ENCODE data around the gene ABCB11. TPM values are rescaled to one million over a fixed set of nuclear protein-coding genes. Genes with fewer than 3 reads are reported as not detected.

ABCB11 gene
- total RNA-seq, 4 donors from 2014 or later = 0.29 TPM; not detected in 3

DNA sequence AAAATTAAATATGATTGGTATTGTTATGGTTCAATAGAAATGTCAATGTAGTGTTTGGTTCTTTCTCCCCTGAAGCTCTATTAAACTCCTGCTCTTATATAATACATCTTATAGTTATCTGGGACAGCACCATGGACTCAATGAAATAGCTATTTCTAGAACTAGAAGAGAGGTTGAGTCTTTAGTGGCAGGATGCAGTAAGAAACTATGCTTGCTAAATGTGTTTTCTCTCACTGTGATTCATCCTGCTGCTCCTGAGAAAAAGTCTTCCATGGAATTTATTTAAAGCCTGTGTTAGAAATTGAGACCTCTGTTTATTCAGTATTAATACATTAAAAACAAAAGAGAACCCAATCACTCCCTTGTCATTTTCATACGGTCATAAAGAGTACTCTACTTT lies 68.5 kb downstream of the ABCB11 start:
- no peaks in the 10 kb centered on the region for H3K4me1 ChIP-seq
- intact Hi-C loops (cut with DNase I; ENCODE audit: low total_unique reads) = no loop called here

DNA sequence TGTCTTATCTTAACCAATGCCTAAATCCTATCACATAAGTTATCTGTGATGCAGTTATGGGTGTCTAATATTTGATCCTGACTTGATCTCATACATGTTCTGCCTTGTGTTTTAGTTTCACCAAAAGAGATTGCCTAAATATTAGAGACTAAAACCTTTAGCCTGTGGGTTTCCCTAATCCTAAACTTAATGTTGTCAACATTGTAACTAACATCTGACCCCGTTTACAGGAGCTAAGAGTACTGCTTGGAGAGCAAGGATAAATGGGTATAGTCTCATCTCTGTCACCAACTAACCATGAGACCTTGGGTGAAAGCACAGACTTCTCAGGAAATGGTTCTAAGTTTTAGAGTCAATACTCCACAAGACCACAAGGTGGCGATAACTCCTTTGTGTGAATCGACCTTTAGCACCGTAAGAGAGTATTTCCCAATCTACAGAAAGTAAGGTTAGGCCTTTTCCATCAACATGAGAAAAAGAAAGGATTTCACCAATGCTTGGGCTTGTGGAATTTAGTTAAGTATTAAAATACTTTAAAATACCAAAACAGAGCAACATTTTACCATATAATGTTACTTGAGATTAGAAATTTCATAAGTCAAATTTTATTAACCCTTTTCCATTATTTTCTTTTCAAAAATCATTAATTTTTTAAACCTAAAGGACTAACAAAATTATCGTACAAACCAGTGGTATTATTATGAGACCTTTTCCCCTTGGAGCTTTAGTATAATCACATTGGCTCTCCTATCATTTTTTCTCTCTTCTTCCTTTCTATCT lies 69.5 kb downstream of the ABCB11 start:
- intact Hi-C loops (cut with DNase I; ENCODE audit: low total_unique reads) = no loop called here
- Histone ChIP-seq H3K4me3 (no peak overlapping the region), H3K36me3 (no peaks in the 10 kb centered on the region), H3K9me3 (no peaks in the 10 kb centered on the region), H3K27me3 (no peaks in the 10 kb centered on the region), H3K4me1 (no peaks in the 10 kb centered on the region), H3K27ac (no peak overlapping the region)
- TF ChIP-seq CTCF (IDR thresholded peaks at IDR 0.05) (peak; percentile 43 to 63 (median 58)), POLR2A (IDR thresholded peaks at IDR 0.05) (no peak)
- no peak for DNase-seq

More for the DNA sequence above, 68.5 kb downstream of the ABCB11 start:
- H3K4me3 ChIP-seq = no peak overlapping the region
- DNase-seq = no peak
- no peak overlapping the region for H3K27ac ChIP-seq
- no peaks in the 10 kb centered on the region for H3K36me3 ChIP-seq
- no peaks in the 10 kb centered on the region for H3K9me3 ChIP-seq
- TF ChIP-seq POLR2A (IDR thresholded peaks at IDR 0.05) (no peak), CTCF (IDR thresholded peaks at IDR 0.05) (no peak)
- H3K27me3 ChIP-seq = no peaks in the 10 kb centered on the region

DNA sequence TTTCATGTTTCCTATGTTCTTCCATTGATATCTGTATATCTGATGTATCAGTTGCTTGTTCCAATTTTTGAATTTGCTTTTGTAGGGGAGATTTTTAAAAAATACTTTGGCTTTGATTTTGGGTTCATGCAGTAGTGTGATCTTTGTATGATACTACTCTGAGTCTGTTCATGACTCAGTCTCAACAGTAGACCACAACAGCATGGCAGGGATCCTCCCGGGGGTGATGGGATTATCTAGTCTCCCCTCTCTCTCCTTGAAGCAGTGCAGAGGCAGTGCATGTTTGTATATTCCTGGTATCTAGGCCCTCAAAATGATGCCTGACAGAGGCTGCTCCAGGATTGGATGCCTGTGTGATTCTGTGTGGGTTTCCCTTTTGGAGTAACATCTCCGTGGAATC lies 74.7 kb downstream of the ABCB11 start:
- TF ChIP-seq CTCF (IDR thresholded peaks at IDR 0.05) = no peak
- TF ChIP-seq POLR2A (IDR thresholded peaks at IDR 0.05) = no peak
- Histone ChIP-seq H3K27ac (no peak overlapping the region), H3K4me3 (no peak overlapping the region), H3K27me3 (no peaks in the 10 kb centered on the region), H3K36me3 (no peaks in the 10 kb centered on the region), H3K4me1 (no peaks in the 10 kb centered on the region), H3K9me3 (no peaks in the 10 kb centered on the region)
- intact Hi-C loops (cut with DNase I; ENCODE audit: low total_unique reads) = no loop called here
- DNase-seq = no peak

- no peak overlapping the region for H3K27ac ChIP-seq
- TF ChIP-seq CTCF (IDR thresholded peaks at IDR 0.05) = no peak
- TF ChIP-seq POLR2A (IDR thresholded peaks at IDR 0.05) = no peak
- no peak overlapping the region for H3K4me3 ChIP-seq
- no peaks in the 10 kb centered on the region for H3K9me3 ChIP-seq
- intact Hi-C loops (cut with DNase I; ENCODE audit: low total_unique reads) = no loop called here
- H3K36me3 ChIP-seq = no peaks in the 10 kb centered on the region
- no peak for DNase-seq
- no peaks in the 10 kb centered on the region for H3K4me1 ChIP-seq
- H3K27me3 ChIP-seq = no peaks in the 10 kb centered on the region
Measured at GRCh38 chr2:168955321-168955720, 75.8 kb downstream of the ABCB11 start.

DNA sequence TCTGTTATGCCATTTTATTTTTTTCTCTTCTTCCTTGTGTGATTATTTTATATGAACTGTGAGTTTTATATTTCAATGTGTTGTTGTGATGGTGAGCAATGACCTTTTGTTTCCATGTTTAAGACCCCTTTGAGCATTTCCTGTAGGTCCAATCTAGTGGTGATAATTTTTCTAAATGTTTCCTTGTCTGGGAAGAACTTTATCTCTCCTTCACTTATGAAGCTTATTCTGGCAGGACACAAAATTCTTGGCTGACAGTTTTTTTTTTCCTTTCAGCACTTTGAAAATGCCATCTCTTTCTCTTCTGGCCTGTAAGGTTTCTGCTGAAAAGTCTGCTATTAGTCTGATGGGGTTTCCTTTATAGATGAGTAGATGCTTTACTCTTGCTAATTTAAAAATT lies 76.9 kb downstream of the ABCB11 start:
- Histone ChIP-seq H3K27ac (no peak overlapping the region), H3K36me3 (no peaks in the 10 kb centered on the region), H3K4me1 (no peaks in the 10 kb centered on the region), H3K9me3 (no peaks in the 10 kb centered on the region), H3K4me3 (no peak overlapping the region), H3K27me3 (no peaks in the 10 kb centered on the region)
- intact Hi-C loops (cut with DNase I; ENCODE audit: low total_unique reads) = no loop called here
- no peak for DNase-seq
- TF ChIP-seq CTCF (IDR thresholded peaks at IDR 0.05) = no peak
- TF ChIP-seq POLR2A (IDR thresholded peaks at IDR 0.05) = no peak

Data from uterus (tissue), 4 donors.